ENCODE data around the gene KISS1. TPM values are rescaled to one million over a fixed set of nuclear protein-coding genes. Genes with fewer than 3 reads are reported as not detected.

Gene KISS1
- total RNA-seq (2021) (0.35 to 1.2 TPM (median 0.66 TPM) in 3 replicates), Bru-seq, nascent RNA (percentile 32 among the genes with signal in this experiment)
- long read RNA-seq, experiment 1: 0 reads
- long read RNA-seq, experiment 2: 0 reads
- long read RNA-seq, experiment 3: 0 reads

GRCh38 chr1:204196068-204196795, at the start of gene KISS1:
Gene KISS1 (minus strand): TSS chr1:204196491. CDS start chr1:204192876, 3,615 bp downstream.
- H3K9me3 Mint-ChIP-seq: peaks cover 6% of the 10 kb centered on the region; the same call in 1 of the 2 replicates
- ChIA-PET CTCF (interaction anchor here (0.8 to 4.4 kb wide), 5 partner anchors 11 to 202 kb away, joined by 3 to 59 read pairs (median 7); partner anchors contain the start of gene GOLT1A), POLR2A (no interaction called here)
- H3K27ac Mint-ChIP-seq: no peak within 1 kb of the TSS
- H3K27me3 Mint-ChIP-seq (ENCODE audit: low read depth): peaks cover 24% of the 10 kb centered on the region
- no peak for DNase-seq (ENCODE audit: low spot score)
- H3K36me3 Mint-ChIP-seq: no peaks in the 10 kb centered on the region
- ATAC-seq: peak; percentile 13
- H3K4me1 Mint-ChIP-seq: peaks cover 12% of the 10 kb centered on the region
- no peak for TF ChIP-seq GABPB1 (CRISPR knock-in tag; IDR thresholded peaks at IDR 0.05)
- TF ChIP-seq TEAD1 (CRISPR knock-in tag; IDR thresholded peaks at IDR 0.05): no peak
- TF ChIP-seq IRF1 (CRISPR knock-in tag; IDR thresholded peaks at IDR 0.05): no peak
- TF ChIP-seq PREB (CRISPR knock-in tag; IDR thresholded peaks at IDR 0.05; ENCODE audit: borderline replicate concordance): no peak
- no peak for TF ChIP-seq AR (CRISPR knock-in tag; IDR thresholded peaks at IDR 0.05)
- TF ChIP-seq ERG (CRISPR knock-in tag; IDR thresholded peaks at IDR 0.05): no peak
- no peak for TF ChIP-seq ETV6 (CRISPR knock-in tag; IDR thresholded peaks at IDR 0.05)
- no peak for TF ChIP-seq STAT6 (CRISPR knock-in tag; conservative IDR thresholded peaks at IDR 0.05; ENCODE audit: low read depth)
- TF ChIP-seq ZNF512 (CRISPR knock-in tag; IDR thresholded peaks at IDR 0.05; ENCODE audit: borderline replicate concordance): no peak
- TF ChIP-seq ZNF263 (CRISPR knock-in tag; IDR thresholded peaks at IDR 0.05; ENCODE audit: low read depth): no peak
- no peak for TF ChIP-seq TEAD4 (CRISPR knock-in tag; IDR thresholded peaks at IDR 0.05)
- no peak for TF ChIP-seq E2F1 (CRISPR knock-in tag; IDR thresholded peaks at IDR 0.05)
- TF ChIP-seq ZNF532 (CRISPR knock-in tag; IDR thresholded peaks at IDR 0.05; ENCODE audit: borderline replicate concordance): no peak
- TF ChIP-seq NR3C1 (CRISPR knock-in tag; conservative IDR thresholded peaks at IDR 0.05; ENCODE audit: low read depth): no peak
- TF ChIP-seq MLX (CRISPR knock-in tag; IDR thresholded peaks at IDR 0.05): no peak
- no peak for TF ChIP-seq ZNF423 (CRISPR knock-in tag; IDR thresholded peaks at IDR 0.05)
- TF ChIP-seq ZNF416 (CRISPR knock-in tag; IDR thresholded peaks at IDR 0.05): no peak
- H3K4me3 Mint-ChIP-seq: no peak within 1 kb of the TSS
